ENCODE results near the gene PLAAT4. TPM values are rescaled to one million over a fixed set of nuclear protein-coding genes. Genes with fewer than 3 reads are reported as not detected.
A peak's percentile ranks its signal among the peaks of the same experiment; 100 is the strongest.

Gene PLAAT4
- total RNA-seq, 2 donors from 2014 or later: 0.58 TPM; not detected in 1

GRCh38 chr11:63564056-63564774 is 27.6 kb downstream of the PLAAT4 start:
- H3K27ac Mint-ChIP-seq: no peak overlapping the region
- DNase-seq: no peak
- no peaks in the 10 kb centered on the region for H3K4me1 ChIP-seq (ENCODE audit: control insufficient read depth, insufficient read depth, low read length)
- H3K36me3 Mint-ChIP-seq (ENCODE audit: low read depth): no peaks in the 10 kb centered on the region
- no peaks in the 10 kb centered on the region for H3K27me3 Mint-ChIP-seq (ENCODE audit: insufficient read depth)
- H3K9me3 ChIP-seq (ENCODE audit: control insufficient read depth, low read length): no peaks in the 10 kb centered on the region
- H3K4me3 Mint-ChIP-seq: no peak overlapping the region
- H3K4me3 ChIP-seq (ENCODE audit: low read length): no peak overlapping the region
- TF ChIP-seq CTCF (conservative IDR thresholded peaks at IDR 0.05): no peak
- no peaks in the 10 kb centered on the region for H3K36me3 ChIP-seq (ENCODE audit: control insufficient read depth, insufficient read depth, low read length)
- H3K9me3 Mint-ChIP-seq: no peaks in the 10 kb centered on the region
- H3K27me3 ChIP-seq (ENCODE audit: control insufficient read depth, insufficient read depth, low read length, poor library complexity, severe bottlenecking): no peaks in the 10 kb centered on the region
- H3K9ac ChIP-seq (ENCODE audit: extremely low read depth, low read length, poor library complexity, severe bottlenecking): no peak overlapping the region
- no peak overlapping the region for H3K27ac ChIP-seq (ENCODE audit: low read depth, low read length)
- peaks cover 10% of the 10 kb centered on the region for H3K4me1 Mint-ChIP-seq
- 92 to 96% methylated on average over 4 to 5 of the region's 7 CpGs for WGBS, 2 experiments (ENCODE audit: insufficient coverage in 1 of 2, insufficient read length in 1 of 2)

GRCh38 chr11:63564784-63565350 is 28.3 kb downstream of the PLAAT4 start:
- H3K27me3 ChIP-seq (ENCODE audit: control insufficient read depth, insufficient read depth, low read length, poor library complexity, severe bottlenecking): no peaks in the 10 kb centered on the region
- WGBS, 2 experiments (ENCODE audit: insufficient coverage in 1 of 2, insufficient read length in 1 of 2): 91 to 100% methylated on average over 2 to 3 of the region's 4 CpGs
- no peak overlapping the region for H3K4me3 Mint-ChIP-seq
- H3K9me3 Mint-ChIP-seq: no peaks in the 10 kb centered on the region
- DNase-seq: no peak
- TF ChIP-seq CTCF (conservative IDR thresholded peaks at IDR 0.05): no peak
- H3K36me3 ChIP-seq (ENCODE audit: control insufficient read depth, insufficient read depth, low read length): no peaks in the 10 kb centered on the region
- H3K27ac ChIP-seq (ENCODE audit: low read depth, low read length): no peak overlapping the region
- no peaks in the 10 kb centered on the region for H3K9me3 ChIP-seq (ENCODE audit: control insufficient read depth, low read length)
- no peak overlapping the region for H3K4me3 ChIP-seq (ENCODE audit: low read length)
- H3K9ac ChIP-seq (ENCODE audit: extremely low read depth, low read length, poor library complexity, severe bottlenecking): no peak overlapping the region
- no peaks in the 10 kb centered on the region for H3K4me1 ChIP-seq (ENCODE audit: control insufficient read depth, insufficient read depth, low read length)
- H3K36me3 Mint-ChIP-seq (ENCODE audit: low read depth): no peaks in the 10 kb centered on the region
- peaks cover 10% of the 10 kb centered on the region for H3K4me1 Mint-ChIP-seq
- no peak overlapping the region for H3K27ac Mint-ChIP-seq
- no peaks in the 10 kb centered on the region for H3K27me3 Mint-ChIP-seq (ENCODE audit: insufficient read depth)

GRCh38 chr11:63567044-63567840 is 30.6 kb downstream of the PLAAT4 start:
- H3K9ac ChIP-seq (ENCODE audit: extremely low read depth, low read length, poor library complexity, severe bottlenecking): no peak overlapping the region
- H3K4me1 Mint-ChIP-seq: peaks cover 10% of the 10 kb centered on the region
- DNase-seq: no peak
- peak overlapping the region; percentile 58 for H3K27ac Mint-ChIP-seq
- no peaks in the 10 kb centered on the region for H3K36me3 Mint-ChIP-seq (ENCODE audit: low read depth)
- H3K27me3 Mint-ChIP-seq (ENCODE audit: insufficient read depth): no peaks in the 10 kb centered on the region
- WGBS, 2 experiments (ENCODE audit: insufficient coverage in 1 of 2, insufficient read length in 1 of 2): 84 to 88% methylated on average over 5 of the region's 5 CpGs
- H3K4me3 Mint-ChIP-seq: no peak overlapping the region
- no peaks in the 10 kb centered on the region for H3K9me3 Mint-ChIP-seq
- no peak for TF ChIP-seq CTCF (conservative IDR thresholded peaks at IDR 0.05)
- no peaks in the 10 kb centered on the region for H3K9me3 ChIP-seq (ENCODE audit: control insufficient read depth, low read length)
- no peak overlapping the region for H3K27ac ChIP-seq (ENCODE audit: low read depth, low read length)
- no peaks in the 10 kb centered on the region for H3K27me3 ChIP-seq (ENCODE audit: control insufficient read depth, insufficient read depth, low read length, poor library complexity, severe bottlenecking)
- H3K4me3 ChIP-seq (ENCODE audit: low read length): no peak overlapping the region
- no peaks in the 10 kb centered on the region for H3K36me3 ChIP-seq (ENCODE audit: control insufficient read depth, insufficient read depth, low read length)
- no peaks in the 10 kb centered on the region for H3K4me1 ChIP-seq (ENCODE audit: control insufficient read depth, insufficient read depth, low read length)
